ENCODE measurements around the gene ACO2. TPM values are rescaled to one million over a fixed set of nuclear protein-coding genes. Genes with fewer than 3 reads are reported as not detected.
A peak's percentile ranks its signal among the peaks of the same experiment; 100 is the strongest.
"Not testable (repeated sequence)": the region's sequence is repeated elsewhere in the genome, so short reads cannot be mapped to it uniquely, and the experiment has no call there.

The ACO2 gene
- total RNA-seq, 1 experiment from 2014 or later, result 76.7 TPM

- peaks cover 44% of the 10 kb centered on the region for H3F3A ChIP-seq (ENCODE audit: insufficient read depth, low read depth)
- H3K27me3 ChIP-seq (ENCODE audit: insufficient read depth, low read depth), result no peaks in the 10 kb centered on the region
- peak; percentile 93 to 99 for DNase-seq
- H3K36me3 ChIP-seq (ENCODE audit: low read depth), result no peaks in the 10 kb centered on the region
- no peaks in the 10 kb centered on the region for H3K9me2 ChIP-seq (ENCODE audit: insufficient read depth)
- no peaks in the 10 kb centered on the region for H3K9me3 ChIP-seq (ENCODE audit: insufficient read depth, low read depth)
- H3K4me1 ChIP-seq (replicated peaks; ENCODE audit: insufficient read depth), result peaks cover 12% of the 10 kb centered on the region
- H4K20me1 ChIP-seq (ENCODE audit: insufficient read depth), result peaks cover 7% of the 10 kb centered on the region
- peak overlapping the region; percentile 92 for H3K4me3 ChIP-seq
- intact Hi-C loops (cut with micrococcal nuclease; ENCODE audit: unreplicated experiment), result loop anchor here (1.0 to 2.0 kb wide), 3 partner anchors 21 to 69 kb away; partner anchors contain the start of genes ACO2 and TEF
- CTCF ChIA-PET, result interaction anchor here (0.6 to 1.0 kb wide), 2 partner anchors 69 to 838 kb away, joined by 3 to 4 read pairs; no protein-coding TSS in a partner anchor
- H3K4me2 ChIP-seq, result peak overlapping the region; percentile 95
- H2AFZ ChIP-seq, result peak overlapping the region; percentile 91
- H3K27ac ChIP-seq, result peak overlapping the region; percentile 83
- no TSS peak for BruUV-seq (replicated peaks)
- peaks cover 37% of the 10 kb centered on the region for H3K79me2 ChIP-seq (ENCODE audit: low read depth)
- TF ChIP-seq EZH2 (IDR thresholded peaks at IDR 0.05; ENCODE audit: low read depth), result no peak
- no peak for TF ChIP-seq CTCF (conservative IDR thresholded peaks at IDR 0.05)
- POLR2A ChIA-PET (ENCODE audit: unreplicated experiment), result interaction anchor here (0.6 to 1.1 kb wide), 15 partner anchors 10 to 1166 kb away, joined by 3 to 21 read pairs (median 6); partner anchors contain the start of genes ACO2, PHF5A, POLDIP3 and RANGAP1
Observed at GRCh38 chr22:41448189-41448808, 20.6 kb upstream of the ACO2 start.

GRCh38 chr22:41458161-41458728 is 10.7 kb upstream of the ACO2 start:
- H2AFZ ChIP-seq, result no peak overlapping the region
- no peaks in the 10 kb centered on the region for H3K27me3 ChIP-seq (ENCODE audit: insufficient read depth, low read depth)
- DNase-seq, result no peak
- no peak overlapping the region for H3K4me3 ChIP-seq
- no TSS peak for BruUV-seq (replicated peaks)
- H3K4me1 ChIP-seq (replicated peaks; ENCODE audit: insufficient read depth), result no peaks in the 10 kb centered on the region
- H3K9me3 ChIP-seq (ENCODE audit: insufficient read depth, low read depth), result no peaks in the 10 kb centered on the region
- CTCF ChIA-PET, result interaction anchor here (0.7 kb wide), 1 partner anchor 29 kb away, joined by 3 read pairs; no protein-coding TSS in a partner anchor
- H3K4me2 ChIP-seq, result no peak overlapping the region
- TF ChIP-seq EZH2 (IDR thresholded peaks at IDR 0.05; ENCODE audit: low read depth) (no peak), CTCF (conservative IDR thresholded peaks at IDR 0.05) (no peak)
- intact Hi-C loops (cut with micrococcal nuclease; ENCODE audit: unreplicated experiment), result no loop called here
- no peaks in the 10 kb centered on the region for H3K79me2 ChIP-seq (ENCODE audit: low read depth)
- 0 out of 2 replicates have a peak, but pooled peaks cover 11% of the 10 kb centered on the region for H4K20me1 ChIP-seq (ENCODE audit: insufficient read depth)
- no peaks in the 10 kb centered on the region for H3K9me2 ChIP-seq (ENCODE audit: insufficient read depth)
- POLR2A ChIA-PET (ENCODE audit: unreplicated experiment), result interaction anchor here (0.6 to 0.7 kb wide), 2 partner anchors 10 to 60 kb away, joined by 4 to 7 read pairs; no protein-coding TSS in a partner anchor
- peaks cover 21% of the 10 kb centered on the region for H3K36me3 ChIP-seq (ENCODE audit: low read depth)
- peaks cover 55% of the 10 kb centered on the region for H3F3A ChIP-seq (ENCODE audit: insufficient read depth, low read depth)
- no peak overlapping the region for H3K27ac ChIP-seq

- Histone ChIP-seq H3K4me1 (replicated peaks; ENCODE audit: insufficient read depth) (no peaks in the 10 kb centered on the region), H3K9me2 (ENCODE audit: insufficient read depth) (no peaks in the 10 kb centered on the region), H3K4me2 (no peak overlapping the region), H4K20me1 (ENCODE audit: insufficient read depth) (0 out of 2 replicates have a peak, but pooled peaks cover 11% of the 10 kb centered on the region), H3K27ac (no peak overlapping the region), H3K36me3 (ENCODE audit: low read depth) (peaks cover 28% of the 10 kb centered on the region), H3K27me3 (ENCODE audit: insufficient read depth, low read depth) (no peaks in the 10 kb centered on the region), H3F3A (ENCODE audit: insufficient read depth, low read depth) (peaks cover 49% of the 10 kb centered on the region), H3K79me2 (ENCODE audit: low read depth) (peaks cover 6% of the 10 kb centered on the region; the same call in 1 of the 2 replicates), H2AFZ (no peak overlapping the region), H3K4me3 (no peak overlapping the region), H3K9me3 (ENCODE audit: insufficient read depth, low read depth) (no peaks in the 10 kb centered on the region)
- intact Hi-C loops (cut with micrococcal nuclease; ENCODE audit: unreplicated experiment), result no loop called here
- BruUV-seq (replicated peaks), result no TSS peak
- DNase-seq, result no peak
- ChIA-PET POLR2A (ENCODE audit: unreplicated experiment) (no interaction called here), CTCF (no interaction called here)
- TF ChIP-seq CTCF (conservative IDR thresholded peaks at IDR 0.05) (no peak), EZH2 (IDR thresholded peaks at IDR 0.05; ENCODE audit: low read depth) (no peak)
Observed at GRCh38 chr22:41459431-41459830, 9.5 kb upstream of the ACO2 start.

GRCh38 chr22:41460071-41460470 is 8.8 kb upstream of the ACO2 start:
- Histone ChIP-seq H3K36me3 (ENCODE audit: low read depth) (peaks cover 33% of the 10 kb centered on the region), H3F3A (ENCODE audit: insufficient read depth, low read depth) (peaks cover 49% of the 10 kb centered on the region; the same call in 1 of the 2 replicates), H3K79me2 (ENCODE audit: low read depth) (peaks cover 12% of the 10 kb centered on the region), H4K20me1 (ENCODE audit: insufficient read depth) (0 out of 2 replicates have a peak, but pooled peaks cover 11% of the 10 kb centered on the region)
- BruUV-seq (replicated peaks); H2AFZ ChIP-seq; H3K4me2 ChIP-seq; H3K9me3 ChIP-seq (ENCODE audit: insufficient read depth, low read depth); H3K9me2 ChIP-seq (ENCODE audit: insufficient read depth); H3K4me1 ChIP-seq (replicated peaks; ENCODE audit: insufficient read depth); H3K4me3 ChIP-seq; H3K27ac ChIP-seq; POLR2A ChIA-PET (ENCODE audit: unreplicated experiment); H3K27me3 ChIP-seq (ENCODE audit: insufficient read depth, low read depth); intact Hi-C loops (cut with micrococcal nuclease; ENCODE audit: unreplicated experiment); DNase-seq: not testable (repeated sequence)
- CTCF ChIA-PET, result interaction anchor here (0.7 kb wide), 1 partner anchor 21 kb away, joined by 3 read pairs; no protein-coding TSS in a partner anchor
